SK-N-SH treated with all-trans-retinoic acid at 6 μM for 48 hours (cell line): ENCODE results near the gene SCUBE2.

Experiments
- ATAC-seq: fragments of 200-7000 bp; cut with Tn5 transposase; 3 replicates; pipeline ENCODE4 v1.9.1; 2020; ENCODE audit warnings: mild to moderate bottlenecking, moderate library complexity
- ARNTL ChIP-seq: fragments of 450-650 bp; formaldehyde crosslinking; IDR thresholded peaks from 2 replicates; pipeline ENCODE4 v1.5.0; 2020; ENCODE audit warnings: low read depth, mild to moderate bottlenecking, moderate library complexity, borderline replicate concordance
- BACH2 ChIP-seq: fragments of 250-450 bp; sonication (Bioruptor Pico); IDR thresholded peaks from 2 replicates; pipeline ENCODE4 v1.9.0; 2021; ENCODE audit warnings: mild to moderate bottlenecking, borderline replicate concordance
- CREB5 ChIP-seq: fragments of 250-450 bp; sonication (Bioruptor Pico); IDR thresholded peaks from 2 replicates; pipeline ENCODE4 v1.5.1; 2020; ENCODE audit warnings: low read depth, mild to moderate bottlenecking, moderate library complexity
- CSDC2 ChIP-seq: fragments of 250-450 bp; sonication (Bioruptor Pico); IDR thresholded peaks from 2 replicates; pipeline ENCODE4 v1.5.0; 2020; ENCODE audit warnings: mild to moderate bottlenecking, moderate library complexity
- CSRNP3 ChIP-seq: fragments of 250-450 bp; sonication (Bioruptor Pico); IDR thresholded peaks from 2 replicates; pipeline ENCODE4 v1.5.1; 2021; ENCODE audit warnings: mild to moderate bottlenecking, moderate library complexity
- ESRRG ChIP-seq: fragments of 250-450 bp; sonication (Bioruptor Pico); IDR thresholded peaks from 2 replicates; pipeline ENCODE4 v1.6.1; 2021; ENCODE audit warnings: mild to moderate bottlenecking
- GLIS3 ChIP-seq: fragments of 250-450 bp; sonication (Bioruptor Pico); IDR thresholded peaks from 2 replicates; pipeline ENCODE4 v1.5.0; 2020; ENCODE audit warnings: mild to moderate bottlenecking, moderate library complexity
- ISL1 ChIP-seq: fragments of 250-450 bp; sonication (Bioruptor Pico); IDR thresholded peaks from 2 replicates; pipeline ENCODE4 v2.1.2; 2022; ENCODE audit warnings: mild to moderate bottlenecking, moderate library complexity
- OSR1 ChIP-seq: fragments of 250-450 bp; sonication (Bioruptor Pico); IDR thresholded peaks from 2 replicates; pipeline ENCODE4 v1.8.0; 2022; ENCODE audit warnings: moderate library complexity, mild to moderate bottlenecking, inconsistent platforms
- PATZ1 ChIP-seq: fragments of 250-450 bp; sonication (Bioruptor Pico); IDR thresholded peaks from 2 replicates; pipeline ENCODE4 v1.8.0; 2020; ENCODE audit warnings: mild to moderate bottlenecking, moderate library complexity, borderline replicate concordance
- POU6F1 ChIP-seq: fragments of 250-450 bp; sonication (Bioruptor Pico); IDR thresholded peaks from 2 replicates; pipeline ENCODE4 v1.8.0; 2021; ENCODE audit warnings: low read depth, mild to moderate bottlenecking, moderate library complexity, borderline replicate concordance
- PPARA ChIP-seq: fragments of 250-450 bp; sonication (Bioruptor Pico); IDR thresholded peaks from 2 replicates; pipeline ENCODE4 v1.5.0; 2020; ENCODE audit warnings: mild to moderate bottlenecking, borderline replicate concordance
- RARB ChIP-seq: fragments of 250-450 bp; sonication (Bioruptor Pico); IDR thresholded peaks from 2 replicates; pipeline ENCODE4 v1.8.0; 2021; ENCODE audit warnings: mild to moderate bottlenecking, moderate library complexity
- SNAI2 ChIP-seq: fragments of 250-450 bp; sonication (Bioruptor Pico); IDR thresholded peaks from 2 replicates; pipeline ENCODE4 v1.5.0; 2020; ENCODE audit warnings: mild to moderate bottlenecking, moderate library complexity
- TCF4 ChIP-seq: fragments of 250-450 bp; sonication (Bioruptor Pico); IDR thresholded peaks from 2 replicates; pipeline ENCODE4 v1.8.0; 2021; ENCODE audit warnings: mild to moderate bottlenecking, moderate library complexity, borderline replicate concordance
- TOX ChIP-seq: fragments of 250-450 bp; sonication (Bioruptor Pico); IDR thresholded peaks from 2 replicates; pipeline ENCODE4 v1.8.0; 2021; ENCODE audit warnings: mild to moderate bottlenecking, moderate library complexity, borderline replicate concordance
- TSHZ2 ChIP-seq: fragments of 250-450 bp; sonication (Bioruptor Pico); IDR thresholded peaks from 2 replicates; pipeline ENCODE4 v1.5.0; 2020; ENCODE audit warnings: mild to moderate bottlenecking, moderate library complexity
- ZC3H10 ChIP-seq: fragments of 250-450 bp; sonication (Bioruptor Pico); IDR thresholded peaks from 2 replicates; pipeline ENCODE4 v1.5.1; 2021; ENCODE audit warnings: mild to moderate bottlenecking, moderate library complexity
- ZFP3 ChIP-seq: fragments of 250-450 bp; sonication (Bioruptor Pico); IDR thresholded peaks from 2 replicates; pipeline ENCODE4 v1.5.0; 2020; ENCODE audit warnings: mild to moderate bottlenecking, moderate library complexity
- ZFP30 ChIP-seq: fragments of 450-650 bp; formaldehyde crosslinking; IDR thresholded peaks from 2 replicates; pipeline ENCODE4 v1.5.0; 2022; ENCODE audit warnings: mild to moderate bottlenecking, moderate library complexity
- ZNF8 ChIP-seq: fragments of 450-650 bp; formaldehyde crosslinking; IDR thresholded peaks from 2 replicates; pipeline ENCODE4 v1.5.0; 2020; ENCODE audit warnings: mild to moderate bottlenecking, moderate library complexity

The SCUBE2 gene

GRCh38 chr11:9037963-9038362, 53.4 kb downstream of the SCUBE2 start:
- ATAC-seq = no peak
- TF ChIP-seq CSDC2 (CRISPR knock-in tag) (no peak), ZNF8 (no peak), ZFP30 (CRISPR knock-in tag) (no peak), SNAI2 (CRISPR knock-in tag) (no peak), POU6F1 (CRISPR knock-in tag) (no peak), BACH2 (CRISPR knock-in tag) (no peak), OSR1 (no peak), TCF4 (no peak)
- TF ChIP-seq, all 23 proteins: peak for 0

GRCh38 chr11:9037046-9037780, 54.2 kb downstream of the SCUBE2 start:
- ATAC-seq = no peak
- no peak for TF ChIP-seq ZFP30 (CRISPR knock-in tag)

GRCh38 chr11:9030601-9031000, 60.8 kb downstream of the SCUBE2 start:
- ATAC-seq = no peak
- no peak for TF ChIP-seq TOX (CRISPR knock-in tag)
- no peak for TF ChIP-seq ARNTL (CRISPR knock-in tag)
- no peak for TF ChIP-seq PPARA
- TF ChIP-seq ISL1 (CRISPR knock-in tag) = no peak
- TF ChIP-seq ZC3H10 (CRISPR knock-in tag) = no peak
- TF ChIP-seq CSDC2 (CRISPR knock-in tag) = no peak
- no peak for TF ChIP-seq ESRRG (CRISPR knock-in tag)
- TF ChIP-seq RARB (CRISPR knock-in tag) = no peak
- no peak for TF ChIP-seq OSR1
- no peak for TF ChIP-seq CREB5
- TF ChIP-seq ZFP3 (CRISPR knock-in tag) = no peak
- no peak for TF ChIP-seq SNAI2 (CRISPR knock-in tag)
- no peak for TF ChIP-seq ZFP30 (CRISPR knock-in tag)
- TF ChIP-seq POU6F1 (CRISPR knock-in tag) = no peak
- no peak for TF ChIP-seq GLIS3 (CRISPR knock-in tag)
- no peak for TF ChIP-seq CSRNP3 (CRISPR knock-in tag)
- no peak for TF ChIP-seq TSHZ2 (CRISPR knock-in tag)
- no peak for TF ChIP-seq PATZ1 (CRISPR knock-in tag)
- no peak for TF ChIP-seq ZNF8
